Ovary (tissue), 9 donors: Measurements from ENCODE around the gene TMEM61. TPM values are rescaled to one million over a fixed set of nuclear protein-coding genes. Genes with fewer than 3 reads are reported as not detected.

Experiments
- DNase-seq, 5 donors: peaks; one replicate each; pipeline ENCODE4 v3.0.0-alpha.2; 2019 to 2020
- H3K27ac ChIP-seq, 2 donors: fragments of 200-600 bp; one replicate each; pipeline versions ENCODE4 v1.5.1 to v1.8.0; 2019 to 2022
- H3K27me3 ChIP-seq: fragments of 200-600 bp; one replicate; pipeline ENCODE4 v1.8.0; 2022
- H3K36me3 ChIP-seq: fragments of 200-600 bp; sonication (generic); one replicate; pipeline ENCODE4 v1.5.1; 2019
- H3K4me1 ChIP-seq: one replicate; pipeline ENCODE4 v1.8.1; 2013; ENCODE audit warnings: mild to moderate bottlenecking, moderate library complexity; ENCODE audit not compliant: insufficient read depth
- H3K4me3 ChIP-seq: fragments of 200-600 bp; sonication (generic); one replicate; pipeline ENCODE4 v1.5.1; 2017
- H3K9me3 ChIP-seq, 2 donors: fragments of 200-600 bp in 1 of 2; sonication (generic) in 1 of 2; one replicate each; pipeline versions ENCODE4 v1.5.1 to v1.8.1; 2013 to 2019; ENCODE audit warnings: mild to moderate bottlenecking in 1 of 2, moderate library complexity in 1 of 2
- CTCF ChIP-seq, 3 donors: fragments of 450-650 bp in 2 of 3; fragments of 200-600 bp in 1 of 3; IDR thresholded peaks; one replicate each; pipeline versions ENCODE4 v1.5.1 to v1.8.0; 2016 to 2022; ENCODE audit warnings: antibody characterized with exemption in 3 of 3, mild to moderate bottlenecking in 1 of 3
- EP300 ChIP-seq: sonication (generic); formaldehyde crosslinking; IDR thresholded peaks from one replicate; pipeline ENCODE4 v1.6.1; 2017; ENCODE audit warnings: antibody characterized with exemption
- POLR2A ChIP-seq: fragments of 450-650 bp; IDR thresholded peaks from one replicate; pipeline ENCODE4 v1.6.1; 2017; ENCODE audit warnings: antibody characterized with exemption, mild to moderate bottlenecking, moderate library complexity
- WGBS, 3 donors: extraction: QIAGEN DNeasy Blood & Tissue Kit in 1 of 3; methylation state at CpG; one replicate each; pipeline versions ENCODE4 v1.1.5 to v1.1.7; 2013 to 2017; 5-methylcytosine and 5-hydroxymethylcytosine counted together
- intact Hi-C, 4 donors: fragments of 100-400 bp; cut with DNase I; formaldehyde crosslinking; loops; one replicate each; pipeline versions ENCODE4 v1.11.0 to v1.15.1; 2022 to 2023
- polyA plus RNA-seq, 2 donors: library from polyadenylated mRNA; stranded (reverse); fragments of 200-250 nt in 1 of 2; fragments of 350-450 nt in 1 of 2; fragmentation: Illumina TruSeq in 1 of 2; extraction: RNeasy Lipid Tissue Mini Kit (QIAGEN cat#74804) in 1 of 2; gene quantifications; one replicate each; pipeline ENCODE4 v1.2.3, GENCODE V29; 2013 to 2014
- total RNA-seq, 7 donors: library from RNA; depleted of rRNA in 2 of 7; stranded (reverse); fragments of >200 nt in 2 of 7; fragmentation: NEBNext Ultra II Directional in 3 of 7; extraction: Animal tissue kit (Norgen Biotek cat#: 25700) in 3 of 7; gene quantifications; one replicate each; pipeline versions ENCODE4 v1.1.0 to v1.2.4, GENCODE V29; 2016 to 2023
- donor health status: DM: no; HTN: no; CAD: no; lungs with moderate emphysema.
- donor health status: DM: no; HTN: no; CAD: no.
- donor health status: Bipolar disorder and iron deficiency.
- donor health status: DM: yes; HTN: yes; CAD: no.
- donor health status: DM: no; HTN: no; CAD: no.
- donor health status: DM: yes; HTN: yes; CAD: no.

TMEM61 gene
- total and polyA plus RNA-seq, 9 donors: 0.22 to 2.9 (median 0.61) TPM; not detected in 3

- no peak overlapping the region for H3K27ac ChIP-seq
- H3K4me3 ChIP-seq: no peak overlapping the region
- H3K4me1 ChIP-seq: no peaks in the 10 kb centered on the region
- 81 to 85% (median 82%) methylated on average over 6 of the region's 6 CpGs for WGBS, 3 donors
- H3K27me3 ChIP-seq: no peaks in the 10 kb centered on the region
- no peaks in the 10 kb centered on the region for H3K36me3 ChIP-seq
- intact Hi-C loops: loop anchor here in 2 of 4 donors (5.0 to 10.0 kb wide), 2 partner anchors 45 to 53 kb away; no protein-coding TSS in a partner anchor
- TF ChIP-seq EP300 (no peak), POLR2A (no peak), CTCF (IDR thresholded peaks at IDR 0.05) (no peak)
- H3K9me3 ChIP-seq: no peaks in the 10 kb centered on the region
- DNase-seq: no peak
These were observed 17.2 kb downstream of the TMEM61 start for GRCh38 chr1:54997711-54997986.

DNA sequence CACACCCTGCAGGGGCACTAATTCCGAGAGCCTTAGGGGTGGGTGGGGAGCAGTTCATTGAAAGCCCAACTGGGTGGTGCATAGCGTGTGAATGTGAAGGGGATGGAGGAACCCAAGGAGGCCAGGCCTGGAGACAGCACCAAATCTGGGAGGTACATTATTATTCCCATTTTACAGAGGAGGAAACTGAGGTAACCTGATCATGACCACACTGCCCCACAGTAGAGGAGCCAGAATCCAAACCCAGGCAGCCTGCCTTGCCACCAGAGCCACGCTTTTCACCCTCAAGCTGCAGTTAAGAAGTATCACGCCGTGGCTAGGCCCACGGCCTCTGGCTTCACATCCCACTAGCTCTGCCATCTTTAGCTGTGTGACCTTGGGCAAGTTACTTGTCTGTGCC lies 17.7 kb downstream of the TMEM61 start:
- no peak for TF ChIP-seq CTCF (IDR thresholded peaks at IDR 0.05)
- no peak for TF ChIP-seq POLR2A
- TF ChIP-seq EP300: no peak
- no peaks in the 10 kb centered on the region for H3K27me3 ChIP-seq
- 88 to 94% (median 89%) methylated on average over 6 of the region's 6 CpGs for WGBS, 3 donors
- H3K36me3 ChIP-seq: no peaks in the 10 kb centered on the region
- no peaks in the 10 kb centered on the region for H3K9me3 ChIP-seq
- H3K4me1 ChIP-seq: no peaks in the 10 kb centered on the region
- DNase-seq: no peak
- intact Hi-C loops: loop anchor here in 2 of 4 donors (5.0 to 10.0 kb wide), 2 partner anchors 46 to 53 kb away; no protein-coding TSS in a partner anchor
- H3K27ac ChIP-seq: no peak overlapping the region
- no peak overlapping the region for H3K4me3 ChIP-seq

DNA sequence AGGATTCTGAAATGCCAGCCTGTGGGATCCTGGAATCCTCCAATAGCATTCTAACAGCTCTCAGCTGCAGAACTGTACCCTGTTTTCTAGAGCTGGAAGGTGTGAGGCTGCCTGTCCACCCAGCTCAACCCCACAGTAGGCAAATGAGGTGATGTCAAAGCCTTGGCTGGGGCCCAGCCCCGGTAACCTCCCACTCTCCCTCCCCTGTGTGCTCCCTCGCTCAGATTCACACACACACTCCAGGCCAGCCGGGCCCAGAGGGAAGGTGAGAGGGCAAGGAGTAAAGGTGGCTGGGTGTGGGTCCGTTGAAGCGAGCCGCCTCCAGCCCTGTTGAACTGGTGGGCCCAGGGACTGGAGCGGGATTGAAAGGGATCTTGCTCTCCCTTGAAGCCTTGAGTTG lies 18.2 kb downstream of the TMEM61 start, which contains the start of gene BSND:
Gene BSND, plus strand, starts transcription at position 257 of the 400 bp plus-strand sequence. CDS start 254 bp downstream, outside the sequence.
- Histone ChIP-seq H3K4me3 (no peak within 1 kb of the TSS), H3K9me3 (no peaks in the 10 kb centered on the region), H3K36me3 (no peaks in the 10 kb centered on the region), H3K27ac (no peak within 1 kb of the TSS), H3K4me1 (no peaks in the 10 kb centered on the region), H3K27me3 (no peaks in the 10 kb centered on the region)
- WGBS, 3 donors: 49 to 52% (median 50%) methylated on average over 7 of the region's 7 CpGs
- intact Hi-C loops: loop anchor here in 2 of 4 donors (5.0 to 10.0 kb wide), 2 partner anchors 46 to 54 kb away; no protein-coding TSS in a partner anchor
- no peak for DNase-seq
- no peak for TF ChIP-seq CTCF (IDR thresholded peaks at IDR 0.05)
- TF ChIP-seq EP300: no peak
- TF ChIP-seq POLR2A: no peak

GRCh38 chr1:55000110-55001085 lies 20.0 kb downstream of the TMEM61 start:
- Histone ChIP-seq H3K4me3 (no peak overlapping the region), H3K36me3 (no peaks in the 10 kb centered on the region), H3K27me3 (no peaks in the 10 kb centered on the region), H3K27ac (no peak overlapping the region), H3K4me1 (no peaks in the 10 kb centered on the region), H3K9me3 (no peaks in the 10 kb centered on the region)
- no peak for DNase-seq
- 57 to 74% (median 62%) methylated on average over 8 of the region's 8 CpGs for WGBS, 3 donors
- intact Hi-C loops: no loop called here
- TF ChIP-seq EP300 (no peak), CTCF (IDR thresholded peaks at IDR 0.05) (no peak), POLR2A (no peak)
